ENCODE measurements around the gene TRIP12. TPM values are rescaled to one million over a fixed set of nuclear protein-coding genes. Genes with fewer than 3 reads are reported as not detected.
"Not testable (repeated sequence)": the region's sequence is repeated elsewhere in the genome, so short reads cannot be mapped to it uniquely, and the experiment has no call there.

Gene TRIP12
- total RNA-seq, 1 donor from 2014 or later = 162 TPM

GRCh38 chr2:229901819-229902218 is 20.0 kb downstream of the TRIP12 start:
- Histone ChIP-seq H3K4me1 (peaks cover 45% of the 10 kb centered on the region), H3K4me3 (no peak overlapping the region), H3K9me3 (no peaks in the 10 kb centered on the region), H3K36me3 (no peaks in the 10 kb centered on the region), H3K27me3 (no peaks in the 10 kb centered on the region), H3K27ac (no peak overlapping the region)
- no peak for TF ChIP-seq POLR2A (IDR thresholded peaks at IDR 0.05)
- TF ChIP-seq CTCF (IDR thresholded peaks at IDR 0.05) = no peak
- TF ChIP-seq POLR2AphosphoS5 (IDR thresholded peaks at IDR 0.05; ENCODE audit: insufficient read depth in 1 of 2, low read depth in 1 of 2) = no peak
- intact Hi-C loops (cut with DNase I) = no loop called here
- DNase-seq (ENCODE audit: extremely low spot score in 2 of 2) = no peak

GRCh38 chr2:229900514-229900913 is 21.3 kb downstream of the TRIP12 start:
- H3K36me3 ChIP-seq; H3K4me3 ChIP-seq; intact Hi-C loops (cut with DNase I); H3K27ac ChIP-seq; H3K9me3 ChIP-seq; DNase-seq (ENCODE audit: extremely low spot score in 2 of 2); H3K27me3 ChIP-seq: not testable (repeated sequence)
- H3K4me1 ChIP-seq = peaks cover 55% of the 10 kb centered on the region

GRCh38 chr2:229900012-229900411 is 21.8 kb downstream of the TRIP12 start:
- no peak for DNase-seq (ENCODE audit: extremely low spot score in 2 of 2)
- TF ChIP-seq POLR2AphosphoS5 (IDR thresholded peaks at IDR 0.05; ENCODE audit: insufficient read depth in 1 of 2, low read depth in 1 of 2) (no peak), POLR2A (IDR thresholded peaks at IDR 0.05) (no peak), CTCF (IDR thresholded peaks at IDR 0.05) (no peak)
- Histone ChIP-seq H3K4me1 (peaks cover 59% of the 10 kb centered on the region), H3K9me3 (no peaks in the 10 kb centered on the region), H3K36me3 (no peaks in the 10 kb centered on the region), H3K27me3 (no peaks in the 10 kb centered on the region), H3K4me3 (no peak overlapping the region), H3K27ac (no peak overlapping the region)
- intact Hi-C loops (cut with DNase I) = no loop called here

DNA sequence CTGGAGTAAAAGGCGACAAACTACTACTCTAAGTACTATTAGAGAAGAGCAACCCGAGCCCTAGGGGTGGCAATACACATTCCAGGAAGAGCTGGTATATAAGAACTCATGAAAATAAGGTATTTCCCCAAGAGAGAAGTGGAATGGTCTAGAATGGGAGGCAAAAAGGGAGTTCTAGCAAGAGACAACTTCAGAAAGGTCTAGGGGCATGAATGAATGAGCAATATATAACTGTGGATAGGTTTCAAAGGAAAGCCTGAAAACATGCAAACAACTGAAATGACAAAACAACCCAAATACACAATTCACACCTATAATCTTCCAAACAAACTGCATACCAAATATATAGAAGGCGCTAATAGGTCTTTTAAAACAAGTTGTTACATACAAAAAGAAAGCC is 22.2 kb downstream of the TRIP12 start:
- H3K27ac ChIP-seq = no peak overlapping the region
- no peak for DNase-seq (ENCODE audit: extremely low spot score in 2 of 2)
- intact Hi-C loops (cut with DNase I) = no loop called here
- H3K4me1 ChIP-seq = peaks cover 59% of the 10 kb centered on the region
- H3K36me3 ChIP-seq = no peaks in the 10 kb centered on the region
- no peak for TF ChIP-seq POLR2AphosphoS5 (IDR thresholded peaks at IDR 0.05; ENCODE audit: insufficient read depth in 1 of 2, low read depth in 1 of 2)
- no peaks in the 10 kb centered on the region for H3K27me3 ChIP-seq
- H3K4me3 ChIP-seq = no peak overlapping the region
- H3K9me3 ChIP-seq = no peaks in the 10 kb centered on the region

DNA sequence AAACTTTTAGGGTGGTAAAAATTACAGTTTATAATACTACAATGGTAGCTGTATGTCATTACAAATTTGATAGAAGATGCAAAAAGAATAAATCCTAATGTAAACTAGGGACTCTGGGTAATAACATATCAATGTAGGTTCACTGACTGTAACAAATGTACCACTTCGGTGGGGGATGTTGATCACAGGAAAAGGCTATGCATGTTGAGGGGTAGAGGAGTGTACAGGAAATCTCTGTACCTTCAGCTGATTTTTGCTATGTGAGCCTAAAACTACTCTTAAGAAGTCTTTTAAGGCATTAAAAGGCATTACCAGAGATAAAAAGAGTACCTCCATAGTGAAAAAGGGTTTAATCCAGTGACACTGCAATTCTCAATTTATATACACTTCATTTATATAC is 25.0 kb downstream of the TRIP12 start:
- DNase-seq (ENCODE audit: extremely low spot score in 2 of 2) = no peak
- Histone ChIP-seq H3K9me3 (no peaks in the 10 kb centered on the region), H3K4me1 (peaks cover 53% of the 10 kb centered on the region), H3K27me3 (no peaks in the 10 kb centered on the region), H3K4me3 (no peak overlapping the region), H3K27ac (no peak overlapping the region), H3K36me3 (no peaks in the 10 kb centered on the region)
- intact Hi-C loops (cut with DNase I) = no loop called here
- TF ChIP-seq POLR2AphosphoS5 (IDR thresholded peaks at IDR 0.05; ENCODE audit: insufficient read depth in 1 of 2, low read depth in 1 of 2) (no peak), CTCF (IDR thresholded peaks at IDR 0.05) (no peak), POLR2A (IDR thresholded peaks at IDR 0.05) (no peak)

GRCh38 chr2:229889023-229889422 is 32.8 kb downstream of the TRIP12 start:
- H3K4me3 ChIP-seq = no peak overlapping the region
- no peaks in the 10 kb centered on the region for H3K9me3 ChIP-seq
- no peak for DNase-seq (ENCODE audit: extremely low spot score in 2 of 2)
- H3K27me3 ChIP-seq = no peaks in the 10 kb centered on the region
- no peaks in the 10 kb centered on the region for H3K36me3 ChIP-seq
- TF ChIP-seq CTCF (IDR thresholded peaks at IDR 0.05) = no peak
- no peak for TF ChIP-seq POLR2AphosphoS5 (IDR thresholded peaks at IDR 0.05; ENCODE audit: insufficient read depth in 1 of 2, low read depth in 1 of 2)
- TF ChIP-seq POLR2A (IDR thresholded peaks at IDR 0.05) = no peak
- H3K27ac ChIP-seq = no peak overlapping the region
- H3K4me1 ChIP-seq = peaks cover 11% of the 10 kb centered on the region
- intact Hi-C loops (cut with DNase I) = no loop called here
